H1 (cell line): ENCODE data around the gene IKZF2. TPM values are rescaled to one million over a fixed set of nuclear protein-coding genes. Genes with fewer than 3 reads are reported as not detected.

Source experiments
- CTCF ChIA-PET: fragments of 300-600 bp; sonication (Branson Sonifier 250); formaldehyde crosslinking; loops from one replicate; lab custom pipeline; 2021; ENCODE audit not compliant: partially characterized antibody; lab: Charles Lee
- POLR2A ChIA-PET: fragments of 300-600 bp; sonication (Branson Sonifier 250); formaldehyde crosslinking; loops from one replicate; lab custom pipeline; 2021; ENCODE audit warnings: inconsistent platforms; ENCODE audit not compliant: partially characterized antibody; lab: Charles Lee
- DNase-seq, 2 experiments: peaks; one replicate each; pipeline versions ENCODE4 v3.0.0 to v3.0.0-alpha.2; 2010 to 2022; ENCODE audit warnings: low spot score in 2 of 2, low read depth in 1 of 2, mixed read lengths in 1 of 2
- FAIRE-seq: peaks from 2 replicates; lab custom pipeline; 2011; peaks lifted over from hg19 to GRCh38; lab: Jason Lieb, UNC
- H2AFZ ChIP-seq: 2 replicates; pipeline ENCODE4 v1.8.1; 2012; ENCODE audit warnings: low read length, inconsistent platforms
- H2AK5ac ChIP-seq: 2 replicates; pipeline ENCODE4 v1.6.1; 2013; ENCODE audit warnings: low read depth, low read length
- H2BK120ac ChIP-seq: replicated peaks from 2 replicates; pipeline ENCODE3; 2013; ENCODE audit warnings: low read depth, low read length, inconsistent platforms
- H2BK12ac ChIP-seq: 2 replicates; pipeline ENCODE4 v1.6.1; 2013; ENCODE audit warnings: low read depth, low read length
- H2BK15ac ChIP-seq: 2 replicates; pipeline ENCODE4 v1.6.1; 2013; ENCODE audit warnings: low read length
- H2BK20ac ChIP-seq: 2 replicates; pipeline ENCODE4 v1.6.1; 2013; ENCODE audit warnings: low read length
- H2BK5ac ChIP-seq: 2 replicates; pipeline ENCODE4 v1.6.1; 2013; ENCODE audit warnings: low read depth, low read length
- H3K14ac ChIP-seq: 2 replicates; pipeline ENCODE4 v1.6.1; 2013; ENCODE audit warnings: inconsistent platforms; ENCODE audit not compliant: insufficient read length
- H3K18ac ChIP-seq: 2 replicates; pipeline ENCODE4 v1.6.1; 2013; ENCODE audit warnings: low read length; ENCODE audit errors: extremely low read depth
- H3K23ac ChIP-seq: 2 replicates; pipeline ENCODE4 v1.6.1; 2013; ENCODE audit warnings: inconsistent platforms; ENCODE audit not compliant: insufficient read length
- H3K23me2 ChIP-seq: 2 replicates; pipeline ENCODE4 v1.6.1; 2013; ENCODE audit warnings: low read depth, low read length
- H3K27ac ChIP-seq: 2 replicates; pipeline ENCODE4 v1.6.1; 2011; ENCODE audit warnings: low read depth, low read length, inconsistent platforms
- H3K27me3 ChIP-seq, 4 experiments: replicated peaks in 1 of 4; 1 replicate in 1 of 4; 2 replicates in 3 of 4; pipeline versions ENCODE4 v1.6.1 to v1.8.1; 2011 to 2013; ENCODE audit warnings: low read length in 3 of 4, mild to moderate bottlenecking in 3 of 4, inconsistent platforms in 2 of 4, mixed read lengths in 2 of 4, moderate library complexity in 1 of 4; ENCODE audit not compliant: control insufficient read depth in 3 of 4, insufficient read depth in 3 of 4; ENCODE audit errors: extremely low read depth in 1 of 4
- H3K36me3 ChIP-seq, 4 experiments: 2 replicates each; pipeline versions ENCODE4 v1.6.1 to v1.8.1; 2011 to 2013; ENCODE audit warnings: mild to moderate bottlenecking in 4 of 4, low read length in 3 of 4, moderate library complexity in 2 of 4, control low read depth in 1 of 4, inconsistent platforms in 1 of 4; ENCODE audit not compliant: insufficient read depth in 4 of 4, control insufficient read depth in 2 of 4
- H3K4ac ChIP-seq: replicated peaks from 2 replicates; pipeline ENCODE3; 2013; ENCODE audit warnings: low read length, low read depth, mixed read lengths, inconsistent platforms; ENCODE audit not compliant: insufficient read length
- H3K4me1 ChIP-seq, 4 experiments: replicated peaks in 1 of 4; 1 replicate in 1 of 4; 2 replicates in 3 of 4; pipeline versions ENCODE4 v1.6.1 to v1.8.1; 2011 to 2013; ENCODE audit warnings: low read length in 3 of 4, inconsistent platforms in 2 of 4, mixed read lengths in 1 of 4; ENCODE audit not compliant: insufficient read depth in 4 of 4, control insufficient read depth in 3 of 4
- H3K4me2 ChIP-seq, 2 experiments: 2 replicates each; pipeline versions ENCODE4 v1.6.1 to v1.8.1; 2011 to 2013; ENCODE audit warnings: low read depth in 2 of 2, low read length in 2 of 2, control low read depth in 1 of 2, inconsistent platforms in 1 of 2, mild to moderate bottlenecking in 1 of 2; ENCODE audit not compliant: insufficient read depth in 1 of 2
- H3K4me3 ChIP-seq, 4 experiments: fragments of 200-600, 300-600 bp in 1 of 4; sonication (generic), shearing (Covaris generic), sonication (Bioruptor Twin) in 1 of 4; 2 replicates each; pipeline versions ENCODE4 v1.5.1 to v1.8.1; 2011 to 2016; ENCODE audit warnings: low read length in 4 of 4, low read depth in 3 of 4, control low read depth in 2 of 4, inconsistent platforms in 2 of 4, mild to moderate bottlenecking in 2 of 4, mixed read lengths in 1 of 4, moderate library complexity in 1 of 4; ENCODE audit not compliant: insufficient read depth in 2 of 4; ENCODE audit errors: extremely low read depth in 1 of 4
- H3K56ac ChIP-seq: replicated peaks from 2 replicates; pipeline ENCODE3; 2013; ENCODE audit warnings: low read depth, mild to moderate bottlenecking, mixed read lengths, low read length, inconsistent platforms; ENCODE audit not compliant: insufficient read length
- H3K79me1 ChIP-seq: 2 replicates; pipeline ENCODE4 v1.6.1; 2013; ENCODE audit warnings: low read depth, low read length, control low read depth
- H3K79me2 ChIP-seq, 2 experiments: 2 replicates each; pipeline versions ENCODE4 v1.6.1 to v1.8.1; 2012 to 2013; ENCODE audit warnings: low read length in 2 of 2, mild to moderate bottlenecking in 2 of 2, inconsistent platforms in 1 of 2; ENCODE audit not compliant: insufficient read depth in 2 of 2, control insufficient read depth in 1 of 2
- H3K9ac ChIP-seq, 4 experiments: replicated peaks in 1 of 4; 1 replicate in 1 of 4; 2 replicates in 3 of 4; pipeline versions ENCODE4 v1.6.1 to v1.8.1; 2011 to 2013; ENCODE audit warnings: low read depth in 3 of 4, low read length in 3 of 4, control low read depth in 2 of 4, mild to moderate bottlenecking in 2 of 4, moderate library complexity in 2 of 4, inconsistent platforms in 1 of 4; ENCODE audit errors: extremely low read depth in 1 of 4
- H3K9me3 ChIP-seq, 2 experiments: 2 replicates each; pipeline versions ENCODE4 v1.6.1 to v1.8.1; 2012 to 2013; ENCODE audit warnings: mild to moderate bottlenecking in 2 of 2, moderate library complexity in 2 of 2, control low read depth in 1 of 2, inconsistent platforms in 1 of 2, low read depth in 1 of 2, low read length in 1 of 2, mixed read lengths in 1 of 2; ENCODE audit not compliant: insufficient read depth in 2 of 2
- H4K20me1 ChIP-seq, 2 experiments: replicated peaks in 1 of 2; 2 replicates each; pipeline versions ENCODE3 to v1.8.1; 2011 to 2013; ENCODE audit warnings: inconsistent platforms in 2 of 2, low read length in 2 of 2, mild to moderate bottlenecking in 1 of 2; ENCODE audit not compliant: insufficient read depth in 2 of 2, control insufficient read depth in 1 of 2
- H4K5ac ChIP-seq: 2 replicates; pipeline ENCODE4 v1.6.1; 2013; ENCODE audit warnings: low read length, low read depth, mixed read lengths, inconsistent platforms; ENCODE audit not compliant: insufficient read length
- H4K8ac ChIP-seq: 2 replicates; pipeline ENCODE4 v1.8.0; 2013; ENCODE audit warnings: mild to moderate bottlenecking, moderate library complexity, low read length, inconsistent platforms; ENCODE audit not compliant: insufficient read depth; ENCODE audit errors: extremely low read depth
- H4K91ac ChIP-seq: replicated peaks from 2 replicates; pipeline ENCODE3; 2013; ENCODE audit warnings: low read length, mixed read lengths, inconsistent platforms; ENCODE audit not compliant: insufficient read length
- CTBP2 ChIP-seq: IDR thresholded peaks from 2 replicates; pipeline ENCODE4 v1.7.0; 2011; ENCODE audit warnings: borderline replicate concordance, mild to moderate bottlenecking, moderate library complexity, mixed read lengths, low read length; ENCODE audit not compliant: insufficient read depth, insufficient read length
- MAFK ChIP-seq: IDR thresholded peaks from 2 replicates; pipeline ENCODE4 v1.6.1; 2012; ENCODE audit warnings: low read depth, mild to moderate bottlenecking, improper control_type of control experiment, low read length
- POLR2A ChIP-seq, 2 experiments: IDR thresholded peaks; 1 replicate in 1 of 2; 2 replicates in 1 of 2; pipeline ENCODE4 v1.6.1; 2011; ENCODE audit warnings: low read depth in 2 of 2, low read length in 2 of 2, mild to moderate bottlenecking in 2 of 2; ENCODE audit errors: control extremely low read depth in 1 of 2
- YY1 ChIP-seq: IDR thresholded peaks from 2 replicates; pipeline ENCODE4 v1.6.1; 2011; ENCODE audit warnings: low read depth, mild to moderate bottlenecking, low read length
- polyA plus RNA-seq, 7 experiments: library from polyadenylated mRNA; depleted of rRNA in 3 of 7; stranded (reverse) in 5 of 7; unstranded in 2 of 7; fragments of >200 nt in 5 of 7; fragments of 200-250 nt in 2 of 7; gene quantifications; 1 replicate in 5 of 7; 2 replicates in 1 of 7; 4 replicates in 1 of 7; pipeline versions ENCODE4 v1.2.1 to v1.2.3, GENCODE V29; 2011 to 2013; ENCODE audit warnings: missing spikeins in 2 of 7, mixed read lengths in 2 of 7
- total RNA-seq: library from RNA; stranded (reverse); fragmentation: NEBNext Ultra II Directional; extraction: Animal tissue kit (Norgen Biotek cat#: 25700); gene quantifications from 2 replicates; pipeline ENCODE4 v1.2.1, GENCODE V29; 2021

Gene IKZF2
- total and polyA plus RNA-seq, 2 of the 8 experiments (the other 6 are each of a cell fraction or from before 2014, with no cell fraction given) = 1.7 to 4.4 TPM

DNA sequence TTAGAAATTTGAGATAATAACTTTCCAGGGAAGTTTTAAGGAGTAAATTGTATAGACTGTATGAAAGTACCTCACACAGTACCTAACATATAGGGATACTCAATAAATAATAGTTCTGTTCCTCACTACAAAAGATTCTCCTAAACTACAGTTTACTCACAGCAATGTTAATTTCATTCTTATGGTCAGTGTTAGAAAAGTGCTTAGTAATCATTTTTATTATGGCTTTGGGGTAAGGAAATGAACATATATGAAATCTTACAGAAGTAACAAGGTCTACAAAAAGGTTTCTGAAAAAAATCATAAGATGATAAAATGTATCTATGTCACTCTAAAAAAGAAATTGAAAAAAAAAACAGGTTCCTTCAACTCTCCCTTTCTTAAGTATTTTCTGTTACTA lies 67.2 kb downstream of the IKZF2 start:
- ChIA-PET POLR2A (no interaction called here), CTCF (no interaction called here)
- Histone ChIP-seq H4K20me1 (peaks cover 0 to 1% of the 10 kb centered on the region in 2 experiments), H2AK5ac (no peak overlapping the region), H2BK120ac (no peak overlapping the region), H2BK20ac (no peak overlapping the region), H3K23me2 (no peaks in the 10 kb centered on the region), H3K4ac (no peak overlapping the region), H3K27me3 (no peaks in the 10 kb centered on the region), H3K18ac (no peak overlapping the region), H3K56ac (no peak overlapping the region), H3K4me3 (no peak overlapping the region), H4K8ac (no peak overlapping the region), H3K9me3 (no peaks in the 10 kb centered on the region), H2BK12ac (no peak overlapping the region), H3K79me2 (no peaks in the 10 kb centered on the region), H3K36me3 (no peaks in the 10 kb centered on the region), H3K4me2 (no peak overlapping the region), H4K5ac (no peak overlapping the region), H3K79me1 (no peaks in the 10 kb centered on the region), H3K4me1 (peaks cover 4 to 8% (median 4%) of the 10 kb centered on the region in 4 experiments; a peak in 6 of 7 replicates), H2AFZ (no peak overlapping the region), H2BK15ac (no peak overlapping the region), H3K27ac (no peak overlapping the region), H4K91ac (no peak overlapping the region), H3K23ac (no peak overlapping the region), H2BK5ac (no peak overlapping the region), H3K9ac (no peak overlapping the region), H3K14ac (no peak overlapping the region)
- DNase-seq (no peak), FAIRE-seq (no peak)
- no peak for TF ChIP-seq POLR2A (IDR thresholded peaks at IDR 0.05; ENCODE audit: control extremely low read depth in 1 of 2, low read depth in 2 of 2, low read length in 2 of 2)
- no peak for TF ChIP-seq YY1
- TF ChIP-seq MAFK = peak; percentile 83; the same call in 1 of the 2 replicates
- no peak for TF ChIP-seq CTBP2
